GM21723 (cell line): ENCODE measurements around the gene MIOX.

Source experiments
- ATAC-seq: cut with Tn5 transposase; IDR thresholded peaks from one replicate; pipeline ENCODE4 v1.9.1; 2021; ENCODE audit warnings: mild to moderate bottlenecking, moderate library complexity; ENCODE audit not compliant: unreplicated experiment

The MIOX gene

DNA sequence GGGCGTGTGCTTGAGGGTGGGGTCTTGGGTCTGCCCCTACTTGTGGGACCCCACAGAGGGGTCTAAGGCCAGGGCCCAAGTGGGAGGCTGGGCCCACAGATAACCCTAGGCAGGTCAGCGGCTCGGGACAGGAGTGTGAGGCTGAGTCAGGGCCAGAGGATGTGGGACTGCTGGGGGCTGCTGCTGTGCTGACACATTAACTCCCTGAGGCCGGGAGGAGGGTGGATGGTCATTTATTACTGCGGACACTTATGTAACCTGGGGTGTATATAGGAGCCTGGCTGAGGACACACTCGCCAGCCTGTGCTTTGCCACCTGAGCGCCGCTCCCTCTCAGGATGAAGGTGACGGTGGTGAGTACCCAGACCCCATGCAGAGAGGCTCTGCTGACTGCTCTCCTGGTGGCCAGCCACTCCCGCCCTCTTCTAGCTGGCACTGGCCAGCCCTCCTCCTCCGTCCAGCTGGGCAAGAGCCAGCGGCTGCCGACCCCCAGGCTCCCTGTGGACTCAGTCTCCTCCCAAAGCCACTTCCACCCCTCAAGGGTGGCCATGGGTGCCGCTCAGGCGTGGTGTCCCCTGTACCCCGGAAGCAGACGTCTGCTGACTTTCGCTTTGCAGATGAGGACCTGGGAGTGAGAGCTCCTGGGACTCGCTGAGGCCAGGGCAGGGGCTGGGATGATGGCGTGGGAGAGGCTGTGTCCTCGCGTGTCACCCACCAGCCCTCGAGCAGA is at the start of gene MIOX:
Gene MIOX (plus strand): TSS at position 299 of the 729 bp plus-strand sequence. CDS start 39 bp downstream, at position 338.
- ATAC-seq: no peak

DNA sequence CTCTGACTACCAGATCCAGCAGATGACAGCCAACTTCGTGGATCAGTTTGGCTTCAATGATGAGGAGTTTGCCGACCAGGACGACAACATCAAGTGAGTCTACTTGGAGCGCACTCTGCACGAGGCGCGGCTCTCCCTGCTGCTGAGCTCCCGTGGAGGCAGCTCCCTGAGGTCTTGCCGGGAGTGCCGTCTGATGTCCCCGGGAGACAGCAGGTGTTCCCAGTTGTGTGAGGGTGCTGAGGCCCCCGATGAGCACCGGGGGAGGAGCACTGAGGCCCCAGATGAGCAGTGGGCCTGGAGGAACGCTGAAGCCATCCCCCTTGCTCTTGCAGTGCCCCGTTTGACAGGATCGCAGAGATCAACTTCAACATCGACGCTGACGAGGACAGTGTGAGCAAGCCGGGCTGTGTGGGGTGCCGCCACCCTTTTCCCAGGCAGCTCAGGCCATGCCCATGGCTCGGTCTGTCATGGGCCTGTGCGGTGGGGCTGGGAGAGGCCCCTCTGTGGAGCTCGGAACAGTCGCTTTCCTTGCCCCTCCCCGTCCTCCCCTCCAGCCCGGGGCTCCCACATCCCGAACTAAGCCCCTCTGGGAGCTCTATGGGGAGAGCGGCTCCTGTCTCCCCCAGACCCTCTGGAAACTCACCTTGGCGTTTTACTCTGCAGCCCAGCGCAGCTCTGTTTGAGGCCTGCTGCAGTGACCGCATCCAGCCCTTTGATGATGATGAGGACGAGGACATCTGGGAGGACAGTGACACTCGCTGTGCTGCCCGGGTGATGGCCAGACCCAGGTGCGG is 49.0 kb upstream of the MIOX start:
- ATAC-seq: no peak

DNA sequence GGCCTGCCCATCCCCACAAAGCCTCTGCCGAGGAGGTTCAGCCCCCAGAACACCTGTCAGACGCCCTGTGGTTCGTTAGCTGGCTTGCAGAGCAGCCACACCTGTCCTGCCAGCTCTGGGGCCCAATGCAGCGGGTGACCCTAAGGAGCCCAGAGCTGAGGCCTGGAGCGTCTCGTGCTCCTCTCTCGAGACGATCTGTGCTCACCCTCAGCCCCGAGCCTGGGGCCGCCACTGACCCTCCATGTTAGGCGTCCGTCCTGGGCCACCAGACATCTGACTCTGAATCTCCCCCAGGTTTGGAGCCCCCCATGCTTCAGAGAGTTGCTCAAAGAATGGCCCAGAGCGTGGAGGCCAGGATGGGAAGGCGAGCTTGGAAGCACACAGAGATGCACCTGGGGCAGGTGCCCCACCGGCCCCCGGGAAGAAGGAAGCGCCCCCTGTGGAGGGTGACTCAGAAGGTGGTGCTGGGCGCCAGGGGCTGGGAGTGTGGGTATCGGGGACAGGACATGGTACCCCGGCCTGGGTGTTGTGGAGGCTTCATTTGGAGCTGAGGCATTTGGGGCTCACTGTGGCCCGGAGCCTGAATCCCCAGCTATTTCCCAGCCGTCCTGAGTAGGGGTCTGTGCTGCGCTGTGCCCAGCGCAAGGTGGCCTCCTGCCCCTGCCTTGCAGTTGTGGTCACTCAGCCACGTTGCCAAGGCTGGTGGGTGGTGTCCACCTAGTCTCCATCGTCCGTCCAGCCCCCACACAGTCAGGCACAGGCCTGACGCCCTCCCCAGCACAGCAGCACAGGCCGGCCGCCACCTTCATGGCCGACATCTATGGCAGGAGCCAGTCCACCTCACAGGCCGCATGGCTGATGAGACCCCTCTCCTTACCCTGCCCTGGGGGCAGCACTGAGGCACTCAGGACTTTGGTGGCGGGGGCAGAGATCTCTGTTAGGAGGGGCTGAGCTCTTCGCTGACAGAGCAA is 48.1 kb upstream of the MIOX start:
- no peak for ATAC-seq

DNA sequence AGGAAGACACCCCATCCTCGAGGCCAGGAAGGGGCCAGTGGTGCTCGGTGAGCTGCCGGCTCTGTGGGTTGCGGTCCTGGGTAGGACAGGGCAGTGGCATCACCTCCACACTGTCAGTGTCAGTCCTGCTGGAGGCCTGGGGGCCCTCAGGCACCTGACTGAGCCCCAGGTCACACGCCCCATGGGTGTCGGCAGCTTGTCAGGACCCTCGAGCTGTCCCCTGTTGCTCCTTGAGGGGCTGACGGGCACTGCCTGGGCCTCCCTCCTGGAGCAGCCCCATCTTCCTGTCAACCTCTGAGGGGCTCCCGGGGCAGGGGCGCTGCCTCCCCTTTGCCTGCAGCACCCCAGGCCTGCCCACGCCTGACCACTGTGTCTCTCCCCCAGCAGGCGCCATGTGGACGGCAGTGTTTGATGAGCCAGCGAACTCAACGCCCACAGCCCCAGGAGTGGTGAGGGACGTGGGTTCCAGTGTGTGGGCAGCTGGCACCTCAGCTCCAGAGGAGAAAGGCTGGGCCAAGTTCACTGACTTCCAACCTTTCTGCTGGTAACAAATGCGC is 47.3 kb upstream of the MIOX start:
- no peak for ATAC-seq

DNA sequence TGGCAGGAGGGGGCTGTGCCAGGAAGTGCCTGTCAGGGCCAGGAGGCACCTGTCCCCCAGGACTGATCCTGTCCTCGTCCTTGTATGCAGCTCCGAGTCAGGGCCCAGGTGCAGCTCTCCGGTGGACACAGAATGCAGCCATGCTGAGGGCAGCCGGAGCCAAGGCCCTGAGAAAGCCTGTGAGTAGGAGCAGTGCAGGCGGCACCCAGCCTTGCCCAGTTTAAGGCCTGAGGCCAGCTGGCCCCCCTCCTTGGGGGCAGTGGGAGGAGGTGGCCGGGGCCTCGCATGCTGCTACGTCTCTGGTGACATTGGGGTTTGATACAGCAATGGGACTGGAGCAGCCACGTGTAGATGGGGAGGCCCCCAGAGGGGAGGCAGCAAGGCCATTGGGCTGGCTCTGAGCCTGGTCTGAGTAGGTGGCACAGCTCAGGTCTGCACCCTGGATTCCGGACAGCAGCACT is 46.8 kb upstream of the MIOX start:
- no peak for ATAC-seq

DNA sequence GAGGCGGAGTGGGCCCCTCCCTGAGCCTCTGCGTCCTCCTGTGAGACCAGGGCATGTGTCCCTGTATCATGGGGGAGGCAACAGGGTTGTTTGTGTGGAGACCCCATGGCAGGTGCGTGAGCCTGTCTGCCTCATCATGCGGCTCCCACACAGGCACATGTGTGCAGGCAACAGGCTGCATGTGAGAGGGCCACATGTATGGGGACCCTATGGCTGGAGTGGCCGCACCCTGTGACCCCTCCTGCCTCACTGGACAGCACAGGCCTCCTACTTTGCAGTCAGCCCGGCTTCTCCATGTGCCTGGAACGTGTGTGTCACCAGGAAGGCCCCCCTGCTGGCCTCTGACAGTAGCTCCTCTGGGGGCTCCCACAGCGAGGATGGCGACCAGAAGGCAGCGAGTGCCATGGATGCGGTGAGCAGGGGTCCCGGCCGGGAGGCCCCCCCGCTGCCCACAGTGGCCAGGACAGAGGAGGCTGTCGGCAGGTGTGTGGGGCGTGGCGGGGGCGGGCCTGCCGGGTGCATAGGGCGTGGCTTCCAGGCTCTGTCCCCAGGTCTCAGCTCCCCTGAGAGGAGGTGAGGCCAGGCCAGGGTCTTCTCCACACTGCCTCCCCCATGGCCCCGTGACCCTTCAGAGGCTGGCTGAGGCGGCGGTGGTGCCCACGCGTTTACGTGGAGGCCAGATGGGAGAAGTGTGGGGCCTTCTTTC is 46.0 kb upstream of the MIOX start:
- ATAC-seq: no peak

DNA sequence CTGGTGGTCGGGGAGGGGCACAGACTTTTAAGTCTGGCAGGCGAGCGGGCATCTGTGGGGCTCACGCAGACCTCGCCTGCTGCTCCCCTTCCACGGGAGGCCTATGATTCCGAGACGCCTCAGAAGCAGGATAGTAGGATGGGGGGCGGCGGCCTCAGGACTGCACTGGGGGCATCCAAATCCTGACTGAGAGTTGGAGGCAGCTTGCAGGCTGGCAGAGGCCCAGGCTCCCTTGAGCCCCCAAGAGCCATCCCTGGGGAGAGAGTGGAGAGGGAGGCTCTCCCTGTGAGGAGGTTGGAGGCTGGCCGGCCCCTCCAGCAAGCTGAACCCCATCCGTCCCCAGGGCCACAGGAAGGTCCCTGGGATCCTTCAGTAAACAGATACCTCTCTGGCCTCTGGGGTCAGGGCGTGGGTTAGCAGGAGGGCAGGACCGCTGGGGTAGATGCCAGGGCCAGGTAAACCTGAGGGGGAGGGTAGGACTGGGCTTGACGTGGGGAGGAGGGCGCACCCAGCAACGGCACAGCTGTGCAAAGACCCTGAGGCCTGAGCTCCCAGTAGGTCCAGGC is 45.1 kb upstream of the MIOX start:
- ATAC-seq: no peak

DNA sequence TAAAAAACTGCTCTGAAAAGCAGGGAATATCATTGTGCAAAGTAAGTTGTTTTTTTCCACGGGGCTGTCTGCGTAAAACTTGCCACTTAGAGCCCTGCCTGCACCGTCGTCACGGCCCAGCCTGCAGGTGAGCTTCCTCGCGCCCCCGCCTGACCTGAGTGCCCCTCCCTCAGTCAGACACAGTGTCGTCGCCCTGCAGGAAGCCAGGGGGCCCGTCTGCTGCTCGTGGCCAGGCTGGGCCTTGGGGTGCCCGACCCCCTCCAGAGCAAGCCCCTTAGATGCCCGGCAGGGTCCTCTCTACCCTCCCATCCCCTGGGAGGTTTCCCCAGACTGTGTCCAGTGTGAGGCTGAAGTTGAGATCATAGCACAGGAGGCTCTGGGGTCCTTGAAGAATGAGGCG is 43.5 kb upstream of the MIOX start:
- ATAC-seq: no peak

DNA sequence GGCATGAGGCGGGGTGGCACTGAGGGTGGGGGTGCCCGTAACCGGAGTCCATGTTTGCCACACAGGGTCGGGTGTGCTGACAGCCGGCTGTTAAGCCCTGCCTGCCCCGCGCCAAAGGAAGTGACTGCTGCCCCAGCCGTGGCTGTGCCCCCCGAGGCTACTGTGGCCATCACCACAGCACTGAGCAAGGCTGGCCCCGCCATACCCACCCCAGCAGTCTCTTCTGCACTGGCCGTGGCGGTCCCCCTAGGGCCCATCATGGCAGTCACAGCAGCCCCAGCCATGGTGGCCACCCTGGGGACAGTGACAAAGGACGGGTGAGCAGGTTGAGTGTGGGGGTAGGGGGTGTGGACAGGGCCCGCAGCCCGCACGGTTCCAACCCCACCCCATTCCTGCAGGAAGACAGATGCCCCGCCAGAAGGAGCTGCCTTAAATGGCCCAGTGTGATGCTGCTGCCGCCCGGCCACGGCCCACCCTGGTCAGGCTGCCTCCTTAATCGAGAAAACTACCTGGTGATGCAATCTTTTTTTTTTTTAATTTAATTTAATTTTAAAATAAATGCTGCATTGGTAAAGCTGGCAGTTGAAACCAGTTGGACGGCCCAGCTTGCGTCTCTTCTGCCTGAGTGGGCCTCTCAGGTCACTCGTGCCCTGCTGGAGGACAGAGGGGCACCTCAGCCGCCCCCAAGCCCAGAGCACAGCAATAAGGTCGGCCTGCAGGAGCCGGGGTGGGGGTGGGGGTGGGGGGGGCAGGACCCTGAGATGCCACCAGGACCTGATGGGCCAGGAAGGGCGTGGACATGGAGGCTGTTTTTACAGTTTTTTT is 42.6 kb upstream of the MIOX start:
- ATAC-seq: no peak

DNA sequence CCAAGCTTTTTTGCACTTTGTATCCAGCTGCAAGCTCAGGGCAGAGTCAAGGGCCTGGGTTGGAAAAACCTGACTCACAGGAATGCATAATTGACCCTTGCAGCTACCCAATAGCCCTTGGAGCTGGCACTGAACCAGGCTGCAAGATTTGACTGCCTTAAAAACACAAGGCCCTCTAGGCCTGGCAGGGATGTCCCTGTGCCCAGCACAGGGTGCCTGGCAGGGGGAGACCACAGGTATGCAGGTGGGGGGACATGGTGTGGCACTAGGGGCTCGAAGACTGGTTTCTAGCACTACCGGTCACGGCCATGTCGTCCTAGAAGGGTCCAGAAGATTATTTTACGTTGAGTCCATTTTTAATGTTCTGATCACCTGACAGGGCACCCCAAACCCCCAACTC is 42.0 kb upstream of the MIOX start:
- ATAC-seq: no peak

DNA sequence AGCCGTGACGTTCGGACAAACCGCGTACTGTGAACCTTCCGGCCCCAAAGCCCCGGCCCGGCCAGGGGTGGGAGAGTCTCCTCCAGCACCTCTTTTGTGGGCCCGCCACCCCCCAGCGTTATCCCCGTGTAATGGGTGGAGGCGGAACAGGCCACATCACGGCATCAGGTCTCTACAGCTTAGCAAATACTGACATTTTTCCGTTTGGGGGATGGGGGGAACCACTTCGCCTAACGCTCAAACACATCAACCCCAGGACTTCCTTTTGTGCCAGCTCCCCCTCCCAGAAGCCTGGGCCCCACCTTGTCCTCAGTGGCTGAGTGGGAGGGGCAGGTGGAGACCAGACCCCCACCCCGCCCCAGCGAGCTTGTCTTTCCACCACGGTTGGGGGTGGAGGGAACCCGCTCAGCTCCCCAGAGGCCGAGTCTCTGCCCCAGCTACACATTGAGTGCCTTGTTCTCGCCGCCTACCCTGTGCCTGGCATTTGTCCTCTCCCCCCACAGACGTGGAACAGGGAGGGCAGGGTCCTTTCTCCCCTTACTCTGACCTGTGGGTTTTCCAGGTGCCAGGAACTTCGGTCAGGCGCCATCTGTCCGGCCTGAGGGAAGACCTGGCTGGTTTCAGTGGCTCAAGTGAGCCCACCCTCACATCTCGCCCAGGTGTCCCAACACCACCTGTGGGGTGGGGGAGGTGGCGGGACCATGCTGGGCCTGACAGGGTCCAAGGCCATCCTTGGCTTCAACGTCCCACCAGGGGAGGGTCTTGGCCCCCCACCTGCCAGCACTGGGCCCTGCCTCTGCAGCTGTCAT is 41.4 kb upstream of the MIOX start:
- no peak for ATAC-seq

DNA sequence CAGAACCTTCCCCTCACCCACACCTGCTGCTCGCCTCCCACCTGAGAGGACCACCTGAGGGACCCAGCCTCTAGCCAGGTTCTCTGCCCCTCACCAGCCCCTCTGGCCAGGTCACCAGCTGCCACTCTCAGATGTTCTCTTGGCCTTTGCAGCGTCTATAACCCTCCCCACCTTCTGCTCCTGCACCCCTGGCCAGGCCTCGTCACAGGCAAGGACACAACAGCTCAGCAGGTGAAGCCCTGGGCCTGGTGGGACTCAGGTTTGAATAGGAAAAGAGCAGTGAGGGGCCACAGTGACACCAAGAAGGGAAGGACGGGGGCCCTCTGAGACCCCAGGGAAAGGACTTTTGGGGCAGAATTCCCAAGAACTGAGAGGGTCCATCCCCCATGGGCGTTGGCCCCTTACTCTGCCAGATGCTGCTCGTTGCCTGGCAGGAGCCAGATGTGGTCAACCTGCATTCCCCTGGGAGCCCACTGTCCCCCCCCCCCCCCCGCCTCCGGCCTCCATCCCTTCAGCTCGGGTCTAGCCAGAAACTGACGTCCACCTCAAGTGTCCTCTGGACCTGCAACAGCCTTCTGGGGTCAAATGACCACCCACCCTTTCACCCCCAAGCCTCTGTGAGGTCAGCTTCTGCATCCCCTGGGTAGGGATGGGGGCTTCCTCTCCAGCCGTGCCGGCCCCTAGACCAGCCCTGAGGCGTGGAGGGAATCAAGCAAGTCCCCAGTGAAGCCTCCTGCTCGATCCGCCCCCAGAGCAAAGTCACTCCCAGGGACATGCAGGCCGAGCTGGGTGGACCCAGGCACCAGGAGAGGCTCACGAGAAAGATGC is 40.6 kb upstream of the MIOX start:
- ATAC-seq: no peak

DNA sequence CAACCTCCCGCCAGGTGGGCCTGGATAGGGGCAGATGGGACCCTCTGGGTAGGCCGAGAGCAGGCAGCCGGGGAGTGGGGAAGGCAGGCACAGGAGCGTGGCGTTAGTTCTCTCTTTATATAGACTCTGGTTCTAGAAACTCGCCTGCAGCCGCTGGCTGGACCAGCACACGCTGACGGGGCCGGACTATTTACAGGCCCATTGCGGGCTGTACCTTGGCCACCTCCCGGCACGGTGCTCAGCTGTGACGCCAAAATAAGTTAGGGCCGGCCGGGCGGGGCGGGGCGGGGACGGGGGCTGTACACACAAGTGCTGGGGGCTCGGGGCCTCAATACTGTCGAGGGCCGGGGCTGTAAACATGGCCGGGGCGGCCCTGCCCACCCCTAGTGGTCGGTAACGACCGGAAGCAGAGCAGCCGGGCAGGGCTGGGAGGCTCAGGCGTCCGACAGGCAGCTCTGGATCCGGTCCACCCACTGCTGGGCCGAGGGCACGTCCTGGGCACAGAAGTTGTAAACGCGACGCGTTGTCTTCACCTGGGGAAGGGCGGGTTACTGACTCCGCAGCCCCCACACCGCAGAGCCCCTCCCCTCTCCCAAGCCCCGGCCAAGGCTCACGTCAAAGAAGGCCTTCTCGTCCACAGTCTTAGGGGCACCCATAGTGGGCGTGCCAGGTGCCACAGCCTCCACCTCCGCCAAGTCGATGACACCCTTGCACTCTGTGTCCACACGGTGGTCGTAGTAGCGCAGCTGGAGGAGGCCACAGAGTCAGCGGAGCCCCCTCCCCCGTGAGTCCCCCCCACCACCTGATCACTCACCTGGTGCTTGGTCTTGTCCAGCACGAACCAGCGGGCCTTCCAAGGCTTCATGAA is 39.7 kb upstream of the MIOX start:
- no peak for ATAC-seq

DNA sequence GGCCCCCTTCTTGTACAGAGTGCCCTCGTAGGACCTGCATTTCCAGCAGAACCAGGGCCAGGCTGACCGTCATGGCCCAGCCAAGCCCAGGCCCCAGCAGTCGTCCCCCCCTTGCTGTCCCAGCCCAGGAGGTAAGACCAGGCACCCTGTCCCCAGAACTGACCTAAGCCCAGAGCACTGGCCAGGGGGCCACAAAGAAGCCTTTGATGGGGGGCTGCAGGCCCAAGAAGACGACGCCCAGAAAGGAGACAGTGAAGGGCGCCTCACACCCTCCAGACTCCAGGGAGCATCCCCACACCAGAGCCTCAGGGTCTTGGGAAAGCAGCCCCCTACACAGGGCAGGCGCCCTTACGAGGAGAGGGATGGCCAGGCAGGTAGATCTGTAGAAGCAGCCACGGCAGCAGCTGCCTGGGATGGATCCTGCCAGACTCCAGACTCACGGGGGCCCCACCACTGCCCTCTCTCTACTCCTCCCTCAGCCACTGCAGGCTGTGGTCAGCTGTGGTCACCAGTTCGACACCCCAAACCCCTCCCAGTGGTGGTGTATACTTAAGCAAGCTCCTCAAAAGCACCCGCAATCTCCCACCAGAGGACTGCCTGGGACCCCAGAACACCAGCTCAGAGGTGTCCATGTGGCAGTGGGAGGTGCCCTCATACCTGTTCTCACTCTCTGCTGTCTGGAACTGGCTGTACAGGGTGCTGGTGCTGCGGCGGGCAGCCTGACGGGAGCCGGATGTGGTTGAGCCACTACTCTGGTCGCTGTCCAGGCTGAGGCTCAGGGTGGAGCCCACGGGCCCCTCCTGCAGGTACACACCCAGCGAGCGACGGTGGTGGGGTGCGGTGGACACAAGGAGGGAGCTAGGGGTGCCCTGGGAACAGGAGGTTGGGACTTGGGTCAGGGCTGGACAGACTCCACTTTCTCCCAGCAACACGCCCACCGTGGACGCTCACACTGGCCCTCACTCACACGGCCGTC is 38.8 kb upstream of the MIOX start:
- ATAC-seq: no peak

DNA sequence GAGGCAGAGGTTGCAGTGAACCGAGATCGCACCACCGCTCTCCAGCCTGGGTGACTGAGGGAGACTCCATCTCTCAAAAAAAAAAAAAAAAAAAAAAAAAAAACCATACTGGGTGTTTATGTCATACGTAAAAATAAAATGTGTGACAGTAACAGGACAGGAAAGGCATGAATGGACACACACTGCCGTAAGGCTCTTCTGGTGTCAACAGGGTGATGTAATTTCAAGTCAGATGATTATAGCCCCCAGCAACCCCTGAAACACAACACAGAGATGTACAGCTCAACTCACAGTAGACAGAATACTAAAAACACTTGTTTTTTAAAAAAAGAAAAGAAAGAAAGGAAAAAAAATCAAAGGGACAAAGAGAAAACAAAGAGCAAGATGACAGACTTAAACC is 34.0 kb upstream of the MIOX start:
- no peak for ATAC-seq
